D721Med (cell line): ENCODE results near the gene SEC24B.

Experiments used
- DNase-seq: peaks from one replicate; pipeline ENCODE4 v3.0.0; 2011; ENCODE audit warnings: low spot score; ENCODE audit not compliant: insufficient read length
- FAIRE-seq: peaks from 2 replicates; lab custom pipeline; 2011; peaks lifted over from hg19 to GRCh38; lab: Jason Lieb, UNC
- CTCF ChIP-seq: IDR thresholded peaks from 2 replicates; pipeline ENCODE4 v1.5.1; 2012; ENCODE audit warnings: mild to moderate bottlenecking, control low read depth; ENCODE audit not compliant: insufficient read depth; ENCODE audit errors: missing control alignments

Gene SEC24B

GRCh38 chr4:109559625-109559982 is 126.0 kb downstream of the SEC24B start:
- FAIRE-seq (no peak), DNase-seq (no peak)
- no peak for TF ChIP-seq CTCF

GRCh38 chr4:109559983-109560686 is 126.5 kb downstream of the SEC24B start, which contains the start of gene MCUB:
Gene MCUB (plus strand): TSS chr4:109560246. CDS start chr4:109560338, 92 bp downstream.
- TF ChIP-seq CTCF, result no peak
- FAIRE-seq, result no peak
- DNase-seq, result peak; percentile 68

GRCh38 chr4:109560687-109561461 is 127.3 kb downstream of the SEC24B start:
- TF ChIP-seq CTCF, result no peak
- no peak for FAIRE-seq

GRCh38 chr4:109562457-109563239 is 129.0 kb downstream of the SEC24B start:
- DNase-seq, result no peak
- no peak for TF ChIP-seq CTCF
- no peak for FAIRE-seq

More at GRCh38 chr4:109560687-109561461, 127.3 kb downstream of the SEC24B start:
- DNase-seq, result no peak

GRCh38 chr4:109571494-109571893 is 137.9 kb downstream of the SEC24B start:
- no peak for TF ChIP-seq CTCF
- DNase-seq (no peak), FAIRE-seq (no peak)

GRCh38 chr4:109572154-109572553 is 138.5 kb downstream of the SEC24B start:
- FAIRE-seq (no peak), DNase-seq (no peak)
- no peak for TF ChIP-seq CTCF
